HG03135 (cell line): Measurements from ENCODE around the gene ASH1L.
"Not testable (repeated sequence)": the region's sequence is repeated elsewhere in the genome, so short reads cannot be mapped to it uniquely, and the experiment has no call there.

Experiments used
- ATAC-seq: cut with Tn5 transposase; IDR thresholded peaks from one replicate; pipeline ENCODE4 v1.9.1; 2021; ENCODE audit warnings: mild to moderate bottlenecking, moderate library complexity; ENCODE audit not compliant: unreplicated experiment

Gene ASH1L

GRCh38 chr1:155499263-155499662 is 63.3 kb downstream of the ASH1L start:
- ATAC-seq: no peak

DNA sequence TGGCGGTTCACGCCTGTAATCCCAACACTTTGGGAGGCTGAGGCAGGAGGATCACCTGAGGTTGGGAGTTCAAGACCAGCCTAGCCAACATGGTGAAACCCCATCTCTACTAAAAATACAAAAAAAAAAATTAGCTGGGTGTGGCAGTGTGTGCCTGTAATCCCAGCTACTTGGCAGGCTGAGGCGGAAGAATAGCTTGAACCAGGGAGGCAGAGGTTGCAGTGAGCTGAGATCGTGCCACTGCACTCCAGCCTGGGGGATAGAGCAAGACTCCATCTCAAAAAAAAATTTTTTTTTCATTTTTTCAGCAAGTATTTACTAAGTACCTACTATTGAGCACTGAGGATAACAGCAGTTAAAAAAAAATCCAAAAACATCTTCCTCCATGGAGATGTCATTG is 69.0 kb downstream of the ASH1L start:
- not testable (repeated sequence) for ATAC-seq

DNA sequence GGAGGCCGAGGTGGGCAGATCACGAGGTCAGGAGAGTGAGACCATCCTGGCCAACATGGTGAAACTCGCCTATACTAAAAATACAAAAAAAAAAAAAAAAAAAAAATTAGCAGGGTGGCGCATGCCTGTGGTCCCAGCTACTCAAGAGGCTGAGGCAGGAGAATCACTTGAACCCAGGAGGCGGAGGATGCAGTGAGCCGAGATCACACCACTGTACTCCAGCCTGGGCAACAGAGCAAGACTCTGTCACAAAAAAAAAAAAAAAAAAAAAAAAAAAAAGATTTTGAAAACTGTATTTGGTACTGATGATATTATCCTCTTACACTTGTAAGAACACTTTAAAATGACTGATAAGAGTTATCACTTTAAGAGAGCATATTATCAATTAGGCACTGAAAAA is 74.2 kb downstream of the ASH1L start:
- ATAC-seq: not testable (repeated sequence)

DNA sequence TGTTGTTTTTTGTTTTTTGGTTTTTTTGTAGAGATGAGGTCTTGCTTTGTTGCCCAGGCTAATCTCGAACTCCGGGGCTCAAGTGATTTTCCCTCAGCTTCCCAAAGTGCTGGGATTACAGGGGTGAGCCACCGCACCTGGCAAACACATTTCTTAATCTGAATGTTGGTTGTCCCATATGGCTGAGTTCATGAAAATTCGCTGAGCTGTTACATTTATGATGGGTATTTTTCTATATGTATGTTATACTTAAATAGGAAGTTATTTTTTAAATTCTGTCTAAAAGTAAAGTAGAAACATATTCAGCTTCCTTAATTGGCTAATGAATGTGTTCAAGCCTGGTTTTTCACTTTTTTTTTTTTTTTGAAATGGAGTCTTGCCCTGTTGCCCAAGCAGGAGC is 75.1 kb downstream of the ASH1L start:
- no peak for ATAC-seq

DNA sequence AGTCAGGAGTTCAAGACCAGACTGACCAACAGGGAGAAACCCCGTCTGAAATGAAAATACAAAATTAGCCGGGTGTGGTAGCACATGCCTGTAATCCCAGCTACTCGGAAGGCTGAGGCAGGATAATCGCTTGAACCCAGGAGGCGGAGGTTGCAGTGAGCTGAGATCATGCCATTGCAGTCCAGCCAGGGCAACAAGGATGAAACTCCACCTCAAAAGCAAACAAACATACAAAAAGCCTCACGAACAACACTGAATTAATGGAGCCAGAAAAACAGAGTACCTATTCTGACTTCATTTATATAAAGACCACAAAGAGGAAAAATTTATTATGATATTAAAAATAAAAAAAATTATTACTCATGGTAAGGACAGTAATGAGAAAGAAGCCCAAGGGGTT is 75.7 kb downstream of the ASH1L start:
- not testable (repeated sequence) for ATAC-seq

DNA sequence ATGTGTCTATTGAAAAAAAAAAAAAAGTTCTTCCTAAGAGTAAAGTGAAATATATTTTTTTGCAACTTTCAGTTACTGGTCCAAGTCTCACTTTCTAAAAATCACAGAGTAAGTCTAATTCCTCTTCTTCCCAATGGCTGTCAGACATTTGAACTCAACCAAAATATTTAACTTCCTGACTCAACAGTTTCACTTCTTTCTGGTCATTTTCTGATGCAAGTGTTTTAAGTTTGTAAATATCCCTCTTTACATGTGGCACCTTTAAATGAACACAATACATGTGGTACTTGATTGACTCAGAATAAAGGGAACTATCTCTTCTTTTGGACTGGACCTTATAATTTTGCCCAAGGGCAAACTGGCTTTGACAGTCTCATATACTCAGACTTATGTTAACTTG is 76.7 kb downstream of the ASH1L start:
- ATAC-seq: no peak

- ATAC-seq: no peak
These were observed 77.4 kb downstream of the ASH1L start for GRCh38 chr1:155485222-155485621.

DNA sequence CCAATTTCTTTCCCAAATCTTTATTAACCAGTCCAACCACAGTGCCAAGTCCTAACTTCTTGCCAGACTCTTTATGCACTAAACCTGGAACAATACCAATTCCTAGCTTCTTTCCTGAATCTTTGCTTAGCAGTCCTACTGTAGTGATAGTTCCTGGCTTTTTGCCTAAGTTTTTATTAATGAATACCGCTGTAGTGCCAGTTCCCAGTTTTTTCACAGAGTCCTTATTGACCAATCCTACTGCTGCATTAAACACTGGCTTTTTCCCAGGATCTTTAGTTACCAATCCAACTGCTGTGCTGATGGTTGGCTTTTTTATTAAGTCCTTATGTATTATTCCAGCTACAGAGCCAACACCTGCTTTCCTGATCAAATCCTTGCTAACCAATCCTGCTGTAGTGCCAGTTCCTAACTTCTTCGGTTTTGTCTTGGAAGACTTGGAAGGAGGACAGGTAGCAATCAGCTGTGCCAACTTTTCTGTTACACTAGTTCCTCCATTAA is 80.8 kb downstream of the ASH1L start:
- no peak for ATAC-seq

GRCh38 chr1:155479205-155479604 is 83.4 kb downstream of the ASH1L start:
- ATAC-seq: no peak

DNA sequence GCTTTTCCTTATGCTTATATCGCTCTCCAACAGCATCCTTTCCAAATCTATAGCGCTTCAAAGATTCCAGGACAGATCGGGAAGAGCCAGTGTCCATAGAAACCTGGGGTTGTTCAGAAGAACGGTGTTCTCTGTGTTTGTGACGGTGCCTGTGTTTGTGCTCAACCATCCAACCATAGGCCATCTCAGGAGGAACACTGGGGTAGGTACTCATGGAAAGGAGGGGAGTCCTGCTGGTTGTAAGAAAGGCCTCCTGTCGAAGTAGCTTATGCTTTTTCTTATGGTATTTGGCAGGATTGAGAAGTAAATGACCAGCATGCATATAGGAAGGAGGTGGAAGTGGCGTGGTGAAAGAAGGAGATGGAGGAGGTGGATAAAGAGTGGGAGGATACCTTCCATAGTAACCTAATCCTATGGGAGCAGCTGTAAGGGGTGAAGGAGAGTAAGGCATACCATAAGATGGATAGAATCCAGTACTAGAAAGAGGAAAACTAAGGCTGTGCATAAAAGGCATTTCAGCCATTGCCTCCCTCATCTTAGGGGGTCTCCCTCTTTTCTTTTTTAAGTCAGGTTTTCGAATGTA is 84.2 kb downstream of the ASH1L start:
- ATAC-seq: no peak

DNA sequence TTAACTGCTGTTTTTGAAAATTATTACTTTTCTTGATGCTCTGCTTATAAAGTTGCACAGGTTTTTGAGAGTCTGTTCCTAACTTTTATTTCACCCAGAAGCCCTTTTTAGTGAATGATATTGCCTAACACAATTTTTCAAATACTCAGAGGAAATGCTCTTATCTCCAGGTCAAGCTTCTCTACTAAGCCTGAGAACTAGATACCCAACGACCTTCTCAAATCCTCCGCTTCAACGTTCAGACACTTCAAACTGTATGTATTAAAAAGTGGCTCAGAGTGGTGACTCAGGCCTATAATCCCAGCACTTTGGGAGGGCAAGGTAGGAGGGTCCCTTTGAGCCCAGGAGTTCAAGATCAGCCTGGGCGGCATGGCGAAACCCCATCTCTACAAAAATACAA is 88.5 kb downstream of the ASH1L start:
- ATAC-seq: no peak

GRCh38 chr1:155473151-155473821 is 89.3 kb downstream of the ASH1L start:
- ATAC-seq: no peak

GRCh38 chr1:155472491-155473083 is 90.0 kb downstream of the ASH1L start:
- ATAC-seq: no peak

GRCh38 chr1:155471891-155472290 is 90.7 kb downstream of the ASH1L start:
- no peak for ATAC-seq

GRCh38 chr1:155471026-155471425 is 91.6 kb downstream of the ASH1L start:
- ATAC-seq: no peak

DNA sequence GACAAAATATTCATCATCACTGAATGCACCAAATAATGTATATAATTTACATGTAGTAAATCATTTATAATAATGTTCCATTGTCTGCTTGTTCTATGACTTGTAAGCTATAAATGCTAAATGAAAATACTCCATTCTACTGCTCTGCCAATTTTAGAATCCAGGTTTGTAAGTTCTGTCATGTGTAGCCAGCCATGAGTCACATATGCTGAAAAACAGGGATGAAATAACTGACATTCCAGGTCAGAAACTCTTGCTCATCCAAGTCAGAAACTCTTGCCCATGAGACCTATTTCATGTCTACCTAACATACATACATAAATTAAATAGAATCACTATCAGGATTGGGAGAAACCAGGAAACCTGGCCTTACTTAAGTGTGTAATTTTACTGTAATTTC is 95.6 kb downstream of the ASH1L start:
- ATAC-seq: no peak

DNA sequence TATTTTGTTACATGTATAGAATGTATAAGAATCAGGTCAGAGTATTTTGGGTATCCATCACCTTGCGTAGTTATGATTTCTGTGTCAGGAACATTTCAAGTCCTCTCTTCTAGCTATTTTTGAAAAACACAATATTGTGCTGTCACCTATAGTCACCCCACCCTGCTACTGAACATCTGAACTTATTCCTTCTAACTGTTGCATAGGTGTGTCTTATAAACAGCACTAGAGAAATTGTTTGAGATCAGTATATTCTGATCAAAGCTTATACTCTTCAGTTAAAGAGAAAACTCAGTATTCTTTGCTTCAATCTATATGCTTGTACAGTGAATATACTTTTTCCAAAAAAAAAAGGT is 96.0 kb downstream of the ASH1L start:
- no peak for ATAC-seq

DNA sequence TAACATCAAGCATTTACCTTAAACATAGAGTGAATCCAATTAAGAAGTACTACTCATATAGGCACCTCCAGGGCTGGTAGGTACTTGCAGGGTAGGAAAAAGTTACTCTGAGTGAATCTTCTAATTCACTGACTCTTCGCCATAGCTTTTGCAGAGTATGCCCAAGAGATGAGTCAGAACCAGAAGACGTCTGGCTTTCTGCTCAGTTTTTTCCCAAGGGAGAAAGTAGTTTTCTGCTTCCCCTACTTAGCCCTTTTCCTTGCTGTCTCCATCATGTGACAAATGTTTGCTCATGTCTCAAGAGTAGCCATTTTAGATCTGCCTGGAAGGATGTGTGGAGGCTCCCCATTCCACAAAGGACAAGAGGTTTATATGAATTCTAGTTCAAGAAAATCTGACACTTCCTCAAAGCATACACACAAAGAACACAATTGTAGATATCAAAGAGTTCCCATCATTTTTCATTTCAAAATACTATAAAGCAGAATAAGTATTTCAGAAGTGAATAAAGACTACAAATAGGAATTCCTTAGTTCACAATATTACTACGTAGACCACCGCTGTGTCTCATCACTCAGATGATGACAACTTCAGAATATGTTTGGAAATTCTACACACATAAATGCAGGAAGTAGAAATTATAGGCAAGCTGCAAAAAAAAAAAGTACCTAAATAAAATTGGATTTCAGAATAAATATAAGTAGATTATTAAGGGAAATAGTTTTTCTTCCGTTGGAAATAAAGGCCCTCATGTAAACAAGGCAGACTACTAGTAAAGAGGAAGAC is 98.5 kb downstream of the ASH1L start:
- no peak for ATAC-seq

DNA sequence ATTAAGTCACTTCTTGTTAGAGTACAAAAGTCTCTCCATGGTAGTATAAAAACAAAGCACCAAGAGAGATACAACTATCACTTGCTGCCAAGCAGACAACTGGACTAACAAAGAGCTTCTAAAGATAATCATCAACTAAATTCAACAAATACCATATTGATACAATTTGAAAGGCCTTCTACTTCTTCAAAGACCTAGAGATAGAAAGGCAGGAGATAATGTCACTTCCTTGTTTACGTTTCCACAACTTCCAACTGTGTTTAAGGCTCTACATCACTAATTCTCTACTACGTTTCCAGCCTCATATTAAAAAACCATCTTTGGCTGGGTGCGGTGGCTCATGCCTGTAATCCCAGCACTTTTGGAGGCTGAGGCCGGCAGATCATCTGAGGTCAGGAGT is 104.5 kb downstream of the ASH1L start:
- ATAC-seq: no peak

GRCh38 chr1:155457266-155457665 is 105.3 kb downstream of the ASH1L start:
- no peak for ATAC-seq

GRCh38 chr1:155455588-155456195 is 106.9 kb downstream of the ASH1L start:
- ATAC-seq: no peak
